DOHH2 (cell line): ENCODE results near the gene ADD3.

Experiments
- CTCF ChIP-seq: fragments of 200-600 bp; sonication (generic); IDR thresholded peaks from one replicate; pipeline ENCODE4 v1.5.1; 2014; ENCODE audit warnings: antibody characterized with exemption, mild to moderate bottlenecking, low read depth, low read length; ENCODE audit not compliant: poor library complexity, severe bottlenecking
- EZH2phosphoT487 ChIP-seq: fragments of 200-600 bp; sonication (generic); IDR thresholded peaks from 2 replicates; pipeline ENCODE4 v1.6.1; 2017; ENCODE audit warnings: borderline replicate concordance, mild to moderate bottlenecking, antibody characterized with exemption, low read length, moderate library complexity, mixed read lengths

- TF ChIP-seq CTCF (no peak), EZH2phosphoT487 (no peak)
These were observed 161.1 kb downstream of the ADD3 start for GRCh38 chr10:110168601-110169481.
